ENCODE measurements around the gene OAS1.
"Not testable (repeated sequence)": the region's sequence is repeated elsewhere in the genome, so short reads cannot be mapped to it uniquely, and the experiment has no call there.

The OAS1 gene

DNA sequence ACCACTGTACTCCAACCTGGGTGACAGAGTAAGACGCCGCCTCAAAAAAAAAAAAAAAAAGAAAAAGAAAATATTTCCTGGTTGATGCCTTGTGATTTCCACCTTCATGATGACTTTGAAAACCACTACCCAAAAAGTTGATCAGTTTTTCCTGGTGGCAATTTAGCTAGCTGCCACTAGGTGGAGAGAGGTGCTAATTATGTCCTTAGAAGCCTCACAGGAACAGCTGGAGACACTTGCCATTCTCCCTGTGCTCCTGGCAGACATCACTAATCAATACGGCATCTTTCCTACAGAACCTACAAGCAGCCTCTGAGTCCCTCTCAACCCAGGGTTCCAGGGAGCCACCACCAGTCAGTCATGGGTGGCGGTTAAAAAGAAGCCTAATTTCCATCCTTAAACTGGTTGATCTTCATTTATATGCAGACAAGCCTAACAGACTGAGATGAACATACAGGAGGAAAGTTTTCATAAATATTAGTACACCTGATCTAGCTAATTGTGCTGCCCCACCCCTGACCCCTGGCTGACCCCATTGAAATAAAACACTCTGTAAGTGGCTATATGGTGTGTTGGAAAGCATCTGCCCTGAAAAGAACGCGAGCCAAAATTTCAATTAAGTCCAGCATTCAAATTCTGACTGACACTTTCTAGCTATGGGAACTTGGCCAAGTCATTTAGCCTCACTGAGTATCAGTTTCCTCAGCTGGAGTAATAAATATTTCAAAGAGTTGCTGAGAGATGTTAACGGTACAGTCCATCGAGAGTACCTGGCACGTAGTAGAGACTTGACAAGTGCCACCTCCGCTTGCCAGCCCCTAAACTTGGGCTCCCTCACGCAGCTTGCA, 6.2 kb upstream of the OAS1 start:
- DNase-seq (ENCODE audit: low read depth in 2 of 2) = no peak

DNA sequence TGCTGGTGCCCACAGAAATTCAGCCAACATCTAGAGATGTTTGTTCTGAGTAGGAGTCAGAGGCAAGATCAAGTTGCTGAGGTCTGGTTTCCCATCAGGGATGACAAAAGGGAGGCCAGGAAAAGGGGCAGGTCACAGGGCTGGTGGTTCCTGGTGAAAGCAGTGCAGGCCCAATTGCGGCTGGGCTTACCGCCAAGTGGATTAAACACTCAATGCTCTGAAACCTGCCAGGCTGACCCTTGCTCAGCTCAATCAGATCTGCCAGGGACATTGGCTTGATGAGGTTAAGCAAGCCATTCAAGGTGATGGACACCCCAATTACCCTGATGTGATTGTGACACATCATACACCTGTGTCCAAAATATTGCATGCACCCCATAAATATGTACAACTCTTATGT, 5.5 kb upstream of the OAS1 start:
- DNase-seq (ENCODE audit: low read depth in 2 of 2) = no peak

DNA sequence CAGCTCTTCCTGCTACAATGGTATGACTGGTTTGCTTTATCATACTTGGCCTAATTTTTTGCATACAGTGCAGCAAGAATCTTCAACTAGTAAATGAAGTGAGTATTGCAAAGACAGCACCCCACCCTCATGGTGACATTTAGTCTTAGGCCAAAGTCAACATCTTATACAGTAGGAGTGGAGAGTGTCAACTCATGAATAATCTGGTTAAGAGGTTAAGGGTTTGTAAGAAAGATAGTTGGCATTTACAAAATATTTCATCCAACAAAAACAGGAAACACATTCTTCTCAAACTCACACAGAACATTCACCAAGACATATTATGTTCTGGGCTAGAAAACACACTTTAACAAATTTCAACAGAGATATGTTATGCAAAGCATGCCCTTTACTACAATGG, 2.2 kb upstream of the OAS1 start:
- DNase-seq (ENCODE audit: low read depth in 2 of 2) = no peak

DNA sequence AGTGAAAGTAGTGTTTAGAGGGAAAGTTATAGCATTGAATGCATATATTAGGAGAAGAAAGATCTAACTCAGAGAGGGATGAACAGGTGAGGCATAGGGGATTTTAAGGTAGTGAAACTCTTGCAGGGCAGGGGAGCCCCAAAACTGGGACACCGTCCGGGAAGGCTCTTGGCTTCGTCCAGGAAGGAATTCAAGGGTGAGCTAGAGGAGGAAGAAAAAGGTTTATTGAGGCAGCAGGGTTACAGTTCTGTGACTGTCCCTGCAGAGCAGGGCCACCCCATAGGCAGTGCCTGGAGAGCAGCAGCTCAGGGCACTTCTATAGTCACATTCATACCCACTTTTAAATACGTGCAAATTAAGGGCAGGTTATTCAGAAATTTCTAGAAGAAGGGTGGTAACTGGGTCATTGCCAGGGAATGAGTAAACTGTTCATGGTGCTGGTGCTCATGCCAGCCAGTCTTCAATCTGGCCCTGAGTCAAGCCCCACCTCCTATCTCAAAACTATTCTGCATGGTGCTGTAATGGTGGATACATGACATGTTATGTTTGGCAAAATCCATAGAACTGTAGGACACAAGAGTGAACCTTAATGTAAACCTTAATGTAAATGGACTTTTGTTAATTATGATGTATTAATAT, 1.2 kb upstream of the OAS1 start:
- no peak for DNase-seq (ENCODE audit: low read depth in 2 of 2)

DNA sequence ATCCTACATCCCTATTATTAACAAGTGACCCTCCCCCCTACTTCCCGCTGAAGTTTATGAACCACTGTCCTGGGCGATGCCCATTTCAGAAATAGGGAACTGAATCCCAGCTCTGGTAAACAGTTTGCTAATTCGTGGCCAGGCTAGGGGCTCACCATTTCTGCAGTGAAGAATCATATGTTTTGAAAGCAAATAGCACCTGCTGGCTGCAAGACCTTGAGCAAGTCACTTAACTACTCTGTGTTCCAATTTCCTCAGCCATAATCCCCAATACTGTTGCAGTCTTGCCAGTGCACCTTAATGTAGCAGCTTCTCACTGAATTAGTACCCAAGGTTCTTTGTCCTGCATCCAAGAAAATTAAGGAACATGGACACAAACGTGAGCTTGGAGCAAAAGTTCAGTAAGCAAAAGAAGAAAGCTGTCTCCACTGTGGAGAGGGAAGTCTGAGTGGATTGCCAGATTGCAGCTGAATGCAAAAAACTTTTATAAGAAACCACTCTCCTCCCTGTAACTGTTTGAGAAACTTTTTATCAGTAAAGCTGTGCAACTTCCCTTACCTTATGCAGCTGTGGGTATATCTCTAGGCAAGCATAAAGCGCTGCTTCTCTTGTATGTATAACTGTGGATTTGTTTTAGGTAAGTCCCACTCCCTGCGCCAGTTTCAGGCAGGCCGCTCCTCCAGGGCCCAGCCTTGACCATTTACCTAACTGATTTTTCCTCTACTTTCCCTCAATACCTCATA, 824 bp downstream of the OAS1 start:
- DNase-seq (ENCODE audit: low read depth in 2 of 2) = no peak

DNA sequence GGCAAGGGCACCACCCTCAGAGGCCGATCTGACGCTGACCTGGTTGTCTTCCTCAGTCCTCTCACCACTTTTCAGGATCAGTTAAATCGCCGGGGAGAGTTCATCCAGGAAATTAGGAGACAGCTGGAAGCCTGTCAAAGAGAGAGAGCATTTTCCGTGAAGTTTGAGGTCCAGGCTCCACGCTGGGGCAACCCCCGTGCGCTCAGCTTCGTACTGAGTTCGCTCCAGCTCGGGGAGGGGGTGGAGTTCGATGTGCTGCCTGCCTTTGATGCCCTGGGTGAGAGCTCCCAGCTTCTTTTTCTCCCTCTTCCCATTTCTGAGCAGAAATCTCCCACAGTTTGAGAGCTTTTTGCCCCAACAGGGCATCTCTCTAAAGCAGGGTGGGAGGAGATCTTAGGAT, 1.8 kb downstream of the OAS1 start:
- no peak for DNase-seq (ENCODE audit: low read depth in 2 of 2)

DNA sequence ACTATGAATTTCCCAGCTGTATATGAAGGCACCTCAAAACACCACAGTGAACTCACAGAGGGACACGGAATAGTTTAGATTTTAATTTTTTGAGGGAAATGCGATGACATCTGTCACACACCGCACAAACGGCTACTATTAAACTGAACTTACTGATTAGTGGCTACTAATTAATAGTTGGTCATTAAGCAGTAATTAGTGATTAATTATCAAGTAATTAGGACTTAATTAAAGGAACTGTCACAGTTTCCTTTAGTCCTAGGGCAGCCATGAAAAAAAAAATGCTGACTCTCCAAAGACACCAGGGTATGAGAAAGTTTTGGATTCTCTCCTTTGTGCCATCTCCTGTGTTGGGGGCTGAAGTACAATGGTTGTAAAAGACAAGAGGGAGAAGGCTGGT, 2.9 kb downstream of the OAS1 start:
- DNase-seq (ENCODE audit: low read depth in 2 of 2) = no peak

DNA sequence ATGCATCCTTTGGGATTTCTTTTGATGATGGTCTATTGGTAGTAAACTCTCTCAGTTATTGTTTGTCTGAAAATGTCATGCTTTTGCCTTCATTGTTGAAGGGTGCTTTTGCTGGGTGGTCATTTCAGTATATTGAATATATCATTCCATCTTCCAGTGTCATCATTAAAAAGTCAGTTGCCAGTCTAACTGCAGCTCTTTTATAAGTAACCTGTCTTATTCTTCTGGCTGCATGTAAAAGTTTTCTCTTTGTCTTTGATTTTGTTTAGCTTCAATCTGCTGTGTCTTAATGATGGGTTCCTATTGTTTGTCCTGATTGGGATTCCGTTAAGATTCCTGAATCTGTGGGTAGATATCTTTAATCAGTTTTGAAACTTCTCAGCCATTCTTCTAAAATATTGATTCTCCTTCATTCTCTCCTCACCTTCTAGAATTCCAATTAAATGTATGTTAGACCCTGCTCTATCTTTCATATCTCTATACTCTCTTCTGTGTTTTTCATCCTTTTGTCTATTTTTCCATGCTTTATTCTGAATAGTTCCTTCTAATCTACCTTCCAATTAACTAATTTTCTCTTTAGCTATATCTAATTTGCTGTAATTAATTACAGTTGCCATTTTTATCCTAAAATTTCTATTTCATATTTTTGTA, 6.4 kb downstream of the OAS1 start:
- no peak for DNase-seq (ENCODE audit: low read depth in 2 of 2)

DNA sequence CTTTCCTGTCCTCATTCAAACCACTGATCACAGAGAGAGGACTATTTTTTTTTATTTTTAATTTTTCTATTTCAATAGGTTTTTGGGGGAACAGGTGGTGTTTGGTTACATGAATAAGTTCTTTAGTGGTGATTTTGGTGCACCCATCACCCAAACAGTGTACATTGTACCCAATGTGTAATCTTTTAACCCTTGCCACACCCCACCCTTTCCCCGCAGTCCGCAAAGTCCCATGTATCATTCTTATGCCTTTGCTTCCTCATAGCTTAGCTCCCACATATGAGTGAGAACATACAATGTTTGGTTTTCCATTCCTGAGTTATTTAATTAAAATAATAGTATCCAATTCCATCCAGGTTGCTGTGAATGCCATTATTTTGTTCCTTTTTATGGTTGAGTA, 7.1 kb downstream of the OAS1 start:
- DNase-seq (ENCODE audit: low read depth in 2 of 2) = not testable (repeated sequence)

DNA sequence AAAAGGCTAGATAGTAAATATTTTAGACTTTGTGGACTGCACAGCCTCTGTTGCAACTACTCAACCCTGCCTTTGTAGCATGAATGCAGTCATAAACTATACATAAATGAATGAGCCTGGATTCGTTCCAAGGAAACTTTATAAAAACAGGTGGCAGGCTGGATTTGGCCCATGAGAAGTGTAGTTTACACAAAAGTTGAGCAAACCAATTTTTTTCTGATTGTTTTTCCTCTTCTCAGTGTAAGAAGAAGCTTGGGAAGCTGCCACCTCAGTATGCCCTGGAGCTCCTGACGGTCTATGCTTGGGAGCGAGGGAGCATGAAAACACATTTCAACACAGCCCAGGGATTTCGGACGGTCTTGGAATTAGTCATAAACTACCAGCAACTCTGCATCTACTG, 9.5 kb downstream of the OAS1 start:
- DNase-seq (ENCODE audit: low read depth in 2 of 2) = no peak

DNA sequence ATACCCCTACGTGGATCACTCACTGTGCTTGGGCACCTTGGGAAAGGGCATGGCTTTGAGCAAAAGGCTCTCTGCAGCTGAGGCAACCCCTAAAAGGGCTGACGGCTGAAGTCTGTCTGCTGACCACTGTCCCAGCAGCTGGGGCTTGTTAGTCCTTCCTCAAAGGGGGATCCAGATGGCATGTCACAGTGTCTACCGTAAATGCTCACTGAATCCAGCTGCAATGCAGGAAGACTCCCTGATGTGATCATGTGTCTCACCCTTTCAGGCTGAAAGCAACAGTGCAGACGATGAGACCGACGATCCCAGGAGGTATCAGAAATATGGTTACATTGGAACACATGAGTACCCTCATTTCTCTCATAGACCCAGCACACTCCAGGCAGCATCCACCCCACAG, 12.4 kb downstream of the OAS1 start:
- no peak for DNase-seq (ENCODE audit: low read depth in 2 of 2)

DNA sequence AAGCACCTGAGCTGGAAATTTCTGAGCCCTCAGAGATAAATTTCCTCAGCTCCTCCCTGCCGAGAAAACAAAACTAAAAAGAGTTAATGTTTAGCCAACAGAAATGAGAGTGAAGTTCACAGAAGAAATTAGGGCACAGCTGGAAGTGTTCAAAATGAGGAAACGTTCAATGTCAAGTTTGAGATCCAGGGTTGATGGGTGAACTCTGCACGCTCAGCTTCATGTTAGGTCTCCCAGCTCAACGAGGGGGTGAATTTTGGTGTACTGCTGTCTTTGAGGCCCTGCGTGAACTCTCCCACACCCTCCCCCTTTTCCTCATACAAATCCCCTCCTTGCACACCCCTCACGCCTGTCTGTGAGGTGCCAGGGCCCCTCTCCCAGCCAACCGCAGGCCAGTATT, 18.2 kb downstream of the OAS1 start:
- no peak for DNase-seq (ENCODE audit: low read depth in 2 of 2)

DNA sequence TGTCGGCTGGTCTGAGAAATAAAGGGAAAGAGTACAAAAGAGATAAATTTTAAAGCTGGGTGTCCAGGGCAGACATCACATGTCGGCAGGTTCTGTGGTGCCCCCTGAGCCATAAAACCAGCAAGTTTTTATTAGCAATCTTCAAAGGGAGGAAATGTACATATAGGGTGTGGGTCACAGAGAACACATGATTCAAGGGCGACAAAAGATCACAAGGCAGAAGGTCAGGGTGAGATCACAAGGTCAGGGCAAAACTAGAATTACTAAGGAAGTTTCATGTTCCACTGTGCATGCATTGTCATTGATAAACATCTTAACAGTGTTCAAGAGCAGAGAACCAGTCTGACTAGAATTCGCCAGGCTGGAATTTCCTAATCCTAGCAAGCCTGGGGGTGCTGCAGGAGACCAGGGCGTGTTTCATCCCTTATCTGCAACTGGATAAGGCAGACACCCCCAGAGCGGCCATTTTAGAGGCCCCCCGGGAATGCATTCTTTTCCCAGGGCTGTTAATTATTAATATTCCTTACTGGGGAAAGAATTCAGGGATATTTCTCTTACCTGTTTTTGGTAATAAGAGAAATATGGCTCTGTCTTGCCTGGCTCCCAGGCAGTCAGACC, 19.8 kb downstream of the OAS1 start:
- DNase-seq (ENCODE audit: low read depth in 2 of 2) = not testable (repeated sequence)

DNA sequence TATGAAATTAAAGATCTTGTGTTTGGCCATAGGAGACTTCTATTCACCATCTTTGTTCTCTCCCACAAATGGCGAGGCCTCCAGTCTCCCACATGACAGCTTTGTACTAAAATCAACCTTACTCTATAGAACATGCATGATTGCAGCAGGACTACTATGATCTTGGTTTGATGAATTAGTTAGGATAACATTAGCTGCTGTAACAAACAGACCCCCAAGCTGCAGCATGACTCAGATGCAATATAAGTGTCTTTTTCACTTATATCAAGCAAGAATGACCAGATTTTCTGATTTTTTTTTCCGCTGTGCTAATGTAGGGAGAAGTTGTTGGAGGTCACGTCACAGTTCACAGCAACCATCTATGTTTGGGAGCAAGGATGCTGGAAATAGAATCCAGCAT, 20.7 kb downstream of the OAS1 start:
- no peak for DNase-seq (ENCODE audit: low read depth in 2 of 2)

DNA sequence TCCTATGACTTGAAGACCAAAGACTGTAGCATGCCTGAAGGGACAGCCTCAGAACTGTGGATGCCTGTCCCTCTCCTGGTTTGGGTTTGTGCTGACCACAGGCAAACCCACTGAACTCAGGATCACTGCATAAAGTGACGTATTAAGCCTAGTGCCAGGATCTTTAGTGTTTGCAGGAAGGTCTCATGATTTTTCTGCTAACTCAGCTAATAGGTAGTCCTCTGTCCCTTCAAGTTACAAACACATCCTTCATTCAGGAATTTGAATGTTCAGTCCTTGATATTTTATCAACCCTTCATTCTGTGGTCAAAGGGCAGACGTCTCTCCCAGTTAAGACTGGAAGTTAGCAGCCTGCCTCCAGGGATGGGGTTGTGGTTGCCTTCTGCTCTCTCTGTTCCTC, 21.2 kb downstream of the OAS1 start:
- DNase-seq (ENCODE audit: low read depth in 2 of 2) = no peak

DNA sequence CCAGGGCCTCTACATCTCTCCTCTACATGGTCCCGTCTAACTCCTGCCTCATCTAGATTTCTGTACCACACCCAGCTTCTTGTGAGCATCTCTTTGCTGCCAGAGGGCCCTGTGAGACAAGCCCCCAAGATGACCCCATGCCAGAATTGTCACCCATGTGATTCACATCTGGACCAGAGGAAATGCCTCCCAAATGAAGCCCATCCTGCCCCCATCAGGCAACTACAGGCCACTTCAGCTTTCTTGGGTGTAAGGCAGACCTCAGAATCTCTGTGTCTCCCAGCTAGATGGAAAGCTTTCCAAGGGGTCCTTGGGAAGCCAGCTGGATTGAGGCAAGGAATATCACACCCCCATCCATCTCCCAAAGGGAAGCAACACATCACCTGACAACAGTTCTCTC, 22.2 kb downstream of the OAS1 start:
- DNase-seq (ENCODE audit: low read depth in 2 of 2) = no peak

DNA sequence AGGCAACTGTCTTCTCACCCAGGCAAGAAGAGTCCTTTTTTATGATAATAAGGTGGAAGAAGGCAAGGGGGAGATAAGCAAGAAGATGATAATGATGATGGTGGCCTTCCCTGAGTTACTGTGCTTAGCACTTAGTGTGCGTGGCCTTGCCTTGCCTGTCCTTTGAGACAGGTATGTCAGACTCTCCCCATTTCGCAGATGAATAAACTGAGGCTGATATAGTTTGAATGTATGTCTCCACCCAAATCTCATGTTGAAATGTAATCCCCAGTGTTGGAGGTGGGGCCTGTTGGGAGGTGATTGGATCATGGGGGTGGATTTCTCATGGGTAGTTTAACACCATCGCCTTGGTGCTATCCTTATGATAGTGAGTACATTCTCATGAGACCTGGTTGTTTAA, 23.0 kb downstream of the OAS1 start:
- no peak for DNase-seq (ENCODE audit: low read depth in 2 of 2)

DNA sequence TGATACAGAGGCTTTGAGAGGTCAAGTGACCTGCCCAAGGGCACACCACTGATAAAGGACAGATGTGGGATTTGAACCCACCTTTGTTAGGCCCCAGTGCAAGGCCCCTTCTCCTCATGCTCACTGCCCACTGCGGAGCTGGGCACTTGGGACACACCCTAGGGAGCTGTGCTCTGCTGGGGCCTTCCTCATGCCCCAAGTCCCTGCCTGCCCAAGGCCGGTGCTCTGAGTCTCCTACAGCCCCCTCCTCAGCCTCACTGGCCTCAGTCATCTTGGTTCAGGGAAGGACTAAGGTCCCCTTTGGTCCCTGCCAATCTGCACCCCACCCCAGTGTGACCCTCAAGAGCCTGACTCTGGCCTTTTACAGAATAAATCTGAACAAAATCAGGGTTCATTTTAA, 23.6 kb downstream of the OAS1 start:
- no peak for DNase-seq (ENCODE audit: low read depth in 2 of 2)

DNA sequence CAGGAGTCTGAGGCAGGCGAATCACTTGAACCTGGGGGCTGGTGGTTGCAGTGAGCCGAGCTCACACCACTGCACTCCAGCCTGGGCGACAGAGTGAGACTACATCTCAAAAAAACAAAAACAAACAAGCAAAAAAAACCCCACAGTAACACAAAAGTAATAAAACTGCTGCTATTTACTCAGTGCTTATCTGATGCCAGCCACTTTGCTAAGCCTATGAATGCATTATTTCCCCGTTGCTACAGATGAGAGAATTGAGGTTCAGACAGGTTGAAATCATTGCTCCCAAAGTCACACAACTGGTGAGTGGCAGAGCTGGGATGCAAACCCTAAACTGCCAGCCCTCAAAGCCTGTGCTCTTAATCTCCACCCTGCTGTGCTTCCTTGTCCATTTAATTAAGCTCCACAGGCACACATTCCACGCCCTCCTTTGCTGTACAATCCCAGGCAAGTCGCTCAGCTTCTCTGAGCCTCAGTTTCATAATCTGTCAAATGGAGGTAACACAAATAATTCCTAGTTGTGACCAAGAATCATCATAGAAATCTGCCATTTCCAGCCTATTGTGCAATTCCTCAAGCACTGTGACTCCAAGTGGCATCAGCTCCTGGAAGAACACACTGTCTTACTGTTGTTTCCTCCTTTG, 25.8 kb downstream of the OAS1 start:
- DNase-seq (ENCODE audit: low read depth in 2 of 2) = no peak

DNA sequence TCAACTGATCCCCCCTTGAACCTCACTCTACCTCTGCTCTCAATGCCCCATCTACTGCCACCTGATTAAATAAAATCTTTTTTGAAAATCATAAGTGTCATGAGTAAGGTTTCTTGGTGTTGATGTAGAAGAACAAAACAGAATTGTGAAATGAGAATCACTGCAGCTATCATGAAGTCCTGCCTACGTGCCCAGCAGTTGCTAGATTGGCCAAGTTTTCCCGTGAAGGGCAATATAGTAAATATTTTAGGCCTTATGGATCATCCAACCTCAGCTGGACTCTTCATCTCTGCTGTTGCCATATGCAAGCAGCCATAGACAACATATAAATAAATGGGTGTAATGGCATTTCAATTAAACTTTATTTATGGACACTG, 26.4 kb downstream of the OAS1 start:
- DNase-seq (ENCODE audit: low read depth in 2 of 2) = no peak

DNA sequence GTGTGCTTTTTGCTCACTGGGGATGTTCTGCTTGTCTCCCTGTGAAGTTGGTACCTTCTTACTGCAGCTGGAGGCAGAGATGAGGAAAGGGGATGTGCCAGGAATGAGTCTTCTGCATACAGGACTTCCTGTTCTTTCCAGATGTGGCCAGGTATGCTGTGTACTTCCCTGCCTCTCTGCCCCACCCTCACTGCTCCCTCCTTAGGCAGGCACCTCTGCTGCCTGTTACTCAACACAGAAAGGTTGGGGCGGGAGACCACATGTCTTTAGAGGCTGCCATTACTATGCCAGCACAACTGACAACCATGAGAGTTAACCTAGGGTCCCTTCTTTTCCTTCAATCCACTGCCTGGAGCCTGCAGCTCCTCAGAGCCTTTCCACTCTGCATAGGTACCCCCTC, 29.5 kb downstream of the OAS1 start:
- DNase-seq (ENCODE audit: low read depth in 2 of 2) = no peak

DNA sequence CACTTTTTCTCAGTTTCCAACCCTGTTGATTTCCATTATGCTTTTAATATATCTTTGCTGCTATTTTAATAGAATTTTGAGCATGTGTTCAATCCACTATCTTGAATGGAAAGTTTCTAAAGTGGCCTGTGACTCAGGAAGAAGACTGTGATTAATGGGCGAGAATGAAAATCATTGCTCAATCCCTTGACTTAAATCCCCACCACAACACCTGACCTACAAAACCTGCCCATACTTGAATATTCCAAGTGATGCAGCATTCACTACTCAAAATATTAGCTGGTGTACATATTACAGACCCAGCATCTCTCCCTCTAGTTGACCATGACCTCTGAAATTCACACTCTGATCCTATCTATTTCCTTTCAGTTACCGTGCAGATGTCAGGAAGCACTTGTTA, 30.2 kb downstream of the OAS1 start:
- no peak for DNase-seq (ENCODE audit: low read depth in 2 of 2)

Data from stimulated activated CD8-positive, alpha-beta memory T cell treated with anti-CD3 and anti-CD28 coated beads, Interleukin-2, amount 100 ng/mL, for 48 hours (primary cell).